ENCODE data around the gene ARHGAP10.

ARHGAP10 gene

DNA sequence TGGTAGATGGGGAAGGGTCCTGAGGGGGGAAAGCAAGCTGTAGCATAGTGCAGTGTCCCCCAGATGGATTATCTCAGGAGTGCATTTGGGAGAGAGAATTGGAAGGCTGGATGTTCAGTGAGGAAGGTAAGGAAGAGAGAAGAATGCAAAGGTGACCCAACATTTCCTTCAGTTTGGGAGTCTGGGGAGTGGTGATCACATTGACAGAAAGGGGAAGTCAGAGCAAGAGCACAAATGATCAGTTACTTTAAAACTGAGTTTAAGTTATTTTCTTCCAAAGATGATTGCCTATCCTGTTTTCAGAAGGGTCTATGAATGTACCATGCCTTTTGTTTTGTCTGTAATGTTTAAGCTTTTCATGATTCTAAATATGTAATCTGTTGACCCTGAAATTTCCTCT lies 47.6 kb downstream of the ARHGAP10 start:
- POLR2A ChIA-PET (ENCODE audit: low non-redundant PET) = no interaction called here
- no peak for DNase-seq (ENCODE audit: low spot score)
- CTCF ChIA-PET = no interaction called here
- TF ChIP-seq CTCF (conservative IDR thresholded peaks at IDR 0.05; ENCODE audit: low read depth) = no peak
- H3K27ac ChIP-seq = no peak overlapping the region

- POLR2A ChIA-PET (ENCODE audit: low non-redundant PET) = no interaction called here
- CTCF ChIA-PET = no interaction called here
Measured at GRCh38 chr4:147780137-147780777, 48.4 kb downstream of the ARHGAP10 start.

DNA sequence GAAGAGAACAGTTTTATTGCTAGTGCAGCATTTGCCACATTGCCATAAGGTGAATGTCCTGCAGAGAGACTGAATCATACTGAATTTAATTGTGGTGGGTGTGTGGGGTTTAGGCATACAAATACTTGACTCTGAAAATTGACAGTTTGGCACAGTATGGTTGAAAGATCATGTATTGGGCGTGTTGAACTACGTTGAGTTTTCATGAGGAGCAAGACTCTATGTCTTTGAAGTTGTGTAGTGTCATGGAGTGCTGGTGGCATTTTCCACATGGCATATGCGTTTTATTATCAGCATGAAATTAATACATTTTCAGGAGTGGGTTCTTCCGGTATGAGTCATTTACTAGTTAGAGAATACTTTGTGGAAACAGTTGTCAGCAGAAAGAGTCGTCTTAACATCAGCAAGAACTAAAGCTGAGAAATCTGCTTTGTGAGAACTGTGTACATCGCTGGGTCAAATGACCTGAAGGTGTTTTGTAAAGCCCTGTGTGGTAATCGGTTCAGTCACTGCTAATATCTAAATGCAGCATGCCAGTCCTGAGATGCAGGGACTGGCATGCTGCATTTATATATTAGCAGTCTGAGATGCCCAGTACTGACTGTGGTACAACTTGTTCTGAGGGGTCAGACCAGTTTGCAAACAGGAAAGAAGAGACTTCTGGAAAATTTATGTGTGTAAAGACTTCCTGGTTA lies 50.3 kb downstream of the ARHGAP10 start:
- DNase-seq (ENCODE audit: low spot score) = no peak
- TF ChIP-seq CTCF (conservative IDR thresholded peaks at IDR 0.05; ENCODE audit: low read depth) = no peak
- POLR2A ChIA-PET (ENCODE audit: low non-redundant PET) = no interaction called here
- no peak overlapping the region for H3K27ac ChIP-seq
- CTCF ChIA-PET = no interaction called here

More at GRCh38 chr4:147780137-147780777, 48.4 kb downstream of the ARHGAP10 start:
- no peak overlapping the region for H3K27ac ChIP-seq
- no peak for TF ChIP-seq CTCF (conservative IDR thresholded peaks at IDR 0.05; ENCODE audit: low read depth)
- DNase-seq (ENCODE audit: low spot score) = no peak

DNA sequence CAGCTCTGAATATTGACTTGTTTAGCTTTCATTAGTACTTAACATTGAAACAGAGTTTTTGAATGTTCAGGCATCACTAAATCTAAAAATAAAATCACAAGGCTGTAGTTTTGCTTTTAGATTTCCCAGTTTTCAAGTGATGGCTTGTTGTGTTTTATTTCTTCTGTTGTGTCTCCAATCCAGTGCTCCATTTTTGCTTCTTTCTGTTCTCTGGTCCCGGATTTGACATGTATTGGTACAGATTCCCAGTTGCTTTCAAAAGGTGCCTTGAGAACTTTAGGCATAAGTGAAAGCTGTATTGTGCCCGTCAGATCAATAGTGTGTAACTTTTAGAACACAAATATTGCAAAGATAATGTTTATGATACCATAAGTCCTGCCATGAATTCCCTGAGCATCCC lies 53.2 kb downstream of the ARHGAP10 start:
- DNase-seq (ENCODE audit: low spot score) = no peak
- CTCF ChIA-PET = no interaction called here
- no peak for TF ChIP-seq CTCF (conservative IDR thresholded peaks at IDR 0.05; ENCODE audit: low read depth)
- H3K27ac ChIP-seq = no peak overlapping the region
- POLR2A ChIA-PET (ENCODE audit: low non-redundant PET) = no interaction called here

DNA sequence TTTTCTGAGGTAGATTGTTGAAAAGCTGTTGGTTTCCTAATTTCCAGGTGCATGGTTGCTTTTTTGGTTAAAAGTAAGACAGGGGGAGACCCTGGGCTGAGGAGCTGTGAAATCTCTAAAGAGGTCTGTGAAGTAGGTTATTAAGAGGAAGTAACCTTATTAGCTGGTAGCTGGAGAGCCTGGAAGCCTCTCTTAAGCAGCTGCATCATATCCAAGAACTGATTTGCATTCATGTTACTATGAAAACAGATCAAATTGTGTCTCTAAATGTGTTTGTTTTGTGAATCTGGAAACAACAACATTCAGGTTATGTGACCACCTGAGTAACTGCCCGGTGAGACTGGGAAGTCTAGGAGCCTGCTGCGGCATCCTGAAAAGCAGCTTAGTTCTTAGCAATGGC lies 54.1 kb downstream of the ARHGAP10 start:
- H3K27ac ChIP-seq = no peak overlapping the region
- ChIA-PET CTCF (no interaction called here), POLR2A (ENCODE audit: low non-redundant PET) (interaction anchor here (0.7 kb wide), 1 partner anchor 52 kb away, joined by 4 read pairs; no protein-coding TSS in a partner anchor)
- no peak for TF ChIP-seq CTCF (conservative IDR thresholded peaks at IDR 0.05; ENCODE audit: low read depth)
- DNase-seq (ENCODE audit: low spot score) = no peak

- ChIA-PET POLR2A (ENCODE audit: low non-redundant PET) (no interaction called here), CTCF (no interaction called here)
- TF ChIP-seq CTCF (conservative IDR thresholded peaks at IDR 0.05; ENCODE audit: low read depth) = no peak
- no peak for DNase-seq (ENCODE audit: low spot score)
- no peak overlapping the region for H3K27ac ChIP-seq
Measured at GRCh38 chr4:147786531-147786930, 54.6 kb downstream of the ARHGAP10 start.
